OCI-LY1 (cell line): ENCODE measurements around the gene ATP11A.

Experiments used
- H2AFZ ChIP-seq: fragments of 200-600 bp; sonication (generic), shearing (Covaris generic); 2 replicates; pipeline ENCODE4 v1.6.0; 2014; ENCODE audit warnings: antibody characterized with exemption, mild to moderate bottlenecking, low read length
- H3F3A ChIP-seq: fragments of 200-600 bp; sonication (generic), shearing (Covaris generic); 2 replicates; pipeline ENCODE4 v1.6.0; 2014; ENCODE audit warnings: mild to moderate bottlenecking, antibody characterized with exemption, low read length, moderate library complexity; ENCODE audit not compliant: insufficient read depth
- H3K27ac ChIP-seq: fragments of 200-600 bp; sonication (generic); 2 replicates; pipeline ENCODE4 v1.5.1; 2014; ENCODE audit warnings: low read length, mixed run types, mild to moderate bottlenecking, low read depth; ENCODE audit not compliant: poor library complexity, severe bottlenecking
- H3K27me3 ChIP-seq: fragments of 200-600 bp; sonication (generic); 2 replicates; pipeline ENCODE4 v1.6.0; 2014; ENCODE audit warnings: antibody characterized with exemption, mild to moderate bottlenecking, low read length, moderate library complexity; ENCODE audit not compliant: insufficient read depth
- H3K36me3 ChIP-seq: fragments of 200-600 bp; sonication (generic); 2 replicates; pipeline ENCODE4 v1.6.1; 2014; ENCODE audit warnings: mild to moderate bottlenecking, antibody characterized with exemption, low read length, moderate library complexity, mixed read lengths; ENCODE audit not compliant: insufficient read depth
- H3K4me1 ChIP-seq: fragments of 200-600 bp; sonication (generic); 2 replicates; pipeline ENCODE4 v1.5.1; 2014; ENCODE audit warnings: mild to moderate bottlenecking, low read length, moderate library complexity; ENCODE audit not compliant: insufficient read depth, severe bottlenecking
- H3K4me2 ChIP-seq: fragments of 200-600 bp; sonication (generic), shearing (Covaris generic); 2 replicates; pipeline ENCODE4 v1.6.1; 2014; ENCODE audit warnings: low read length
- H3K4me3 ChIP-seq: fragments of 200-600 bp; sonication (generic); 2 replicates; pipeline ENCODE4 v1.5.1; 2014; ENCODE audit warnings: low read length, low read depth, mild to moderate bottlenecking, mixed read lengths; ENCODE audit not compliant: poor library complexity, severe bottlenecking
- H3K79me2 ChIP-seq: fragments of 200-600 bp; shearing (Covaris generic); 2 replicates; pipeline ENCODE4 v1.6.1; 2016; ENCODE audit warnings: mixed run types, low read length, mixed read lengths; ENCODE audit not compliant: insufficient read depth
- H3K9ac ChIP-seq: fragments of 200-600 bp; sonication (generic), shearing (Covaris generic); 2 replicates; pipeline ENCODE4 v1.6.1; 2014; ENCODE audit warnings: mild to moderate bottlenecking, low read length, mixed read lengths
- H3K9me2 ChIP-seq: fragments of 200-600 bp; sonication (generic), shearing (Covaris generic); 2 replicates; pipeline ENCODE4 v1.6.1; 2014; ENCODE audit warnings: low read depth, mild to moderate bottlenecking, low read length, mixed read lengths
- H3K9me3 ChIP-seq: fragments of 200-600 bp; shearing (Covaris generic); 2 replicates; pipeline ENCODE4 v1.6.1; 2014; ENCODE audit warnings: low read length, mixed read lengths
- H4K20me1 ChIP-seq: fragments of 200-600 bp; sonication (generic), shearing (Covaris generic); 2 replicates; pipeline ENCODE4 v1.6.0; 2016; ENCODE audit warnings: mild to moderate bottlenecking, low read length; ENCODE audit not compliant: insufficient read depth
- EZH2 ChIP-seq: fragments of 200-600 bp; sonication (generic), shearing (Covaris generic); IDR thresholded peaks from 2 replicates; pipeline ENCODE4 v1.8.0; 2017; ENCODE audit warnings: borderline replicate concordance, mixed run types, mild to moderate bottlenecking, antibody characterized with exemption, low read length, moderate library complexity, mixed read lengths
- TF ChIP-seq, protein P1 (sequence below): fragments of 200-600 bp; sonication (generic), shearing (Covaris generic); IDR thresholded peaks from 2 replicates; pipeline ENCODE4 v1.5.1; 2017; ENCODE audit warnings: mild to moderate bottlenecking, antibody characterized with exemption, low read length, moderate library complexity, mixed read lengths

ATP11A gene

DNA sequence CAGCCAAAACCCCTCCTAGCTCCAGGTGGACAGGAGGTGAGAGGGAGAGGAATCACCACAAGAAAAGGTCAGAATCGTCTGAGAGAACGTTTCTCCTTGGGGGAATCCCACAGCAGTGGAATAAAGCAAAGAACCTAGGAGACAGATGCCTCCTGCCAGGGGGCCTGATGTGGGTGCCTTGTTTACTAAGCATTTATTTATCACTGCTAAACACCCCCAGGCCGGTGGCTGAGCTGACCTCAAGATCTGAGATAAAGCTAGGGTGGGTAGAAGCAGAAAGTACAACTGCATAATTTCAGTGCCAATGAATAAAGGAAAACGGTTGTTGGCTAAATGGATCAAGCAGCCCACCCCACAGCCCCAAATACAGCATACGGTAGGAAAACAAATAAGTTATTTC lies 33.9 kb upstream of the ATP11A start:
- H3K4me2 ChIP-seq = no peak overlapping the region
- TF ChIP-seq, protein P1, sequence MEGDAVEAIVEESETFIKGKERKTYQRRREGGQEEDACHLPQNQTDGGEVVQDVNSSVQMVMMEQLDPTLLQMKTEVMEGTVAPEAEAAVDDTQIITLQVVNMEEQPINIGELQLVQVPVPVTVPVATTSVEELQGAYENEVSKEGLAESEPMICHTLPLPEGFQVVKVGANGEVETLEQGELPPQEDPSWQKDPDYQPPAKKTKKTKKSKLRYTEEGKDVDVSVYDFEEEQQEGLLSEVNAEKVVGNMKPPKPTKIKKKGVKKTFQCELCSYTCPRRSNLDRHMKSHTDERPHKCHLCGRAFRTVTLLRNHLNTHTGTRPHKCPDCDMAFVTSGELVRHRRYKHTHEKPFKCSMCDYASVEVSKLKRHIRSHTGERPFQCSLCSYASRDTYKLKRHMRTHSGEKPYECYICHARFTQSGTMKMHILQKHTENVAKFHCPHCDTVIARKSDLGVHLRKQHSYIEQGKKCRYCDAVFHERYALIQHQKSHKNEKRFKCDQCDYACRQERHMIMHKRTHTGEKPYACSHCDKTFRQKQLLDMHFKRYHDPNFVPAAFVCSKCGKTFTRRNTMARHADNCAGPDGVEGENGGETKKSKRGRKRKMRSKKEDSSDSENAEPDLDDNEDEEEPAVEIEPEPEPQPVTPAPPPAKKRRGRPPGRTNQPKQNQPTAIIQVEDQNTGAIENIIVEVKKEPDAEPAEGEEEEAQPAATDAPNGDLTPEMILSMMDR = no peak
- TF ChIP-seq EZH2 = no peak
- H3F3A ChIP-seq = no peaks in the 10 kb centered on the region
- H3K9me3 ChIP-seq = no peaks in the 10 kb centered on the region
- H3K27ac ChIP-seq = no peak overlapping the region
- no peaks in the 10 kb centered on the region for H3K9me2 ChIP-seq
- H2AFZ ChIP-seq = no peak overlapping the region
- no peaks in the 10 kb centered on the region for H3K4me1 ChIP-seq
- H3K4me3 ChIP-seq = no peak overlapping the region
- H3K9ac ChIP-seq = no peak overlapping the region
- no peaks in the 10 kb centered on the region for H3K36me3 ChIP-seq
- 0 out of 2 replicates have a peak, but pooled peaks cover 3% of the 10 kb centered on the region for H3K27me3 ChIP-seq
- H3K79me2 ChIP-seq = no peaks in the 10 kb centered on the region
- H4K20me1 ChIP-seq = no peaks in the 10 kb centered on the region

DNA sequence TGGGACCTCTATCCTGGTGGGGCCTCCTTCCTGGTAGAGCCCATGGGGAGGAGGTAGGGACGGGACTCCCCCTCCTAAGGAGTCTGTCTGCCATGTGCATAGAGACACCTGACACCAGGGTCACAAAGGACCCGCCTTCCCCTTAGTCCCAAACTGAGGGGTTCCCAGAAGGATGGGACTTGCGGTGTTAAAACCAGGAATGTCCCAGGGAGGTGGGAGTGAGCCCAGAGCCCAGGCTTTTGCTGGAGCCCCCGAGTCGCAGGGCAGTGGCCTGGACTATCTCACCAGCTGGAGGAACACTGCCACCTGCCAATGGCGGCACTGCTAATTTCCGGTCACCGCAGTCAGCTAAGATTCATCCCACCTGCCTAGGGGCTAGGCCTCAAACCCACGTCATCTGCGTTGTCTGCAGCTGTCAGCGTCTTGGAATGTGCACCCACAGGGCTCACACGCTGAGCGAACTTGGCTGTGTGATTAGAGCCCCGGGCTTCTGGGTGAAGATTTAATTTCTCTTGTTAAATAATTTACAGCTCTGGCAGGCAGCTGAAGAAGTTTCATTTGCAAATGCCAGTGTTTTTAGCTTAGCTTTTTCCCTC lies 31.9 kb upstream of the ATP11A start:
- H3K36me3 ChIP-seq = no peaks in the 10 kb centered on the region
- H3K27me3 ChIP-seq = peaks cover 6% of the 10 kb centered on the region; the same call in 1 of the 2 replicates
- H3K4me3 ChIP-seq = no peak overlapping the region
- no peaks in the 10 kb centered on the region for H3K9me2 ChIP-seq
- H3K79me2 ChIP-seq = no peaks in the 10 kb centered on the region
- H3K4me1 ChIP-seq = no peaks in the 10 kb centered on the region
- H3K27ac ChIP-seq = no peak overlapping the region
- no peaks in the 10 kb centered on the region for H3F3A ChIP-seq
- H2AFZ ChIP-seq = no peak overlapping the region
- H3K9ac ChIP-seq = no peak overlapping the region
- H4K20me1 ChIP-seq = no peaks in the 10 kb centered on the region
- peaks cover 3% of the 10 kb centered on the region for H3K9me3 ChIP-seq
- H3K4me2 ChIP-seq = no peak overlapping the region
- TF ChIP-seq EZH2 = no peak
- TF ChIP-seq, protein P1 = no peak

DNA sequence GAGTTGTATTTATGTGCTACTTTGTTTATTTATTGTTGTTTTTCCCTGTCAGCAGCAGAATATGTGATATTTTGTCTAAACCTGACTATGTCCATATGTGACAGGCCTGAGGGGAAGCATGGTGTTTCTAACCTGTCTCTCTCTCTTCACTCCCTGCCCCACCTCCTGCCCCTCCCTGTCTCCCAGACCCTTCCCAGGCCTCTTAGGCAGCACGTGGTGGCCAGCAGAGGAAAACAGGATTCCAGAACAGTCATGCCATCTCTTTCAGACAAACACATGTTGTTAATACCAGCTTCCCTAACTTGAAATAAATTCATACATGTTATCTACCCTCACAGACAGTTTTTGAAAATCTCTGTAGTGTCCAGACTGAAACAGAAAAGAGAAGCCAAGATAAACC lies 31.0 kb upstream of the ATP11A start:
- H3F3A ChIP-seq = no peaks in the 10 kb centered on the region
- no peaks in the 10 kb centered on the region for H3K9me2 ChIP-seq
- TF ChIP-seq EZH2 = no peak
- TF ChIP-seq, protein P1 = no peak
- H3K27ac ChIP-seq = no peak overlapping the region
- no peaks in the 10 kb centered on the region for H3K4me1 ChIP-seq
- H2AFZ ChIP-seq = no peak overlapping the region
- peaks cover 3% of the 10 kb centered on the region for H3K9me3 ChIP-seq
- peaks cover 6% of the 10 kb centered on the region; the same call in 1 of the 2 replicates for H3K27me3 ChIP-seq
- H3K4me3 ChIP-seq = no peak overlapping the region
- H3K4me2 ChIP-seq = no peak overlapping the region
- H3K36me3 ChIP-seq = no peaks in the 10 kb centered on the region
- H3K9ac ChIP-seq = no peak overlapping the region
- no peaks in the 10 kb centered on the region for H3K79me2 ChIP-seq
- no peaks in the 10 kb centered on the region for H4K20me1 ChIP-seq
